ENCODE data around the gene TUBB4B.

TUBB4B gene

DNA sequence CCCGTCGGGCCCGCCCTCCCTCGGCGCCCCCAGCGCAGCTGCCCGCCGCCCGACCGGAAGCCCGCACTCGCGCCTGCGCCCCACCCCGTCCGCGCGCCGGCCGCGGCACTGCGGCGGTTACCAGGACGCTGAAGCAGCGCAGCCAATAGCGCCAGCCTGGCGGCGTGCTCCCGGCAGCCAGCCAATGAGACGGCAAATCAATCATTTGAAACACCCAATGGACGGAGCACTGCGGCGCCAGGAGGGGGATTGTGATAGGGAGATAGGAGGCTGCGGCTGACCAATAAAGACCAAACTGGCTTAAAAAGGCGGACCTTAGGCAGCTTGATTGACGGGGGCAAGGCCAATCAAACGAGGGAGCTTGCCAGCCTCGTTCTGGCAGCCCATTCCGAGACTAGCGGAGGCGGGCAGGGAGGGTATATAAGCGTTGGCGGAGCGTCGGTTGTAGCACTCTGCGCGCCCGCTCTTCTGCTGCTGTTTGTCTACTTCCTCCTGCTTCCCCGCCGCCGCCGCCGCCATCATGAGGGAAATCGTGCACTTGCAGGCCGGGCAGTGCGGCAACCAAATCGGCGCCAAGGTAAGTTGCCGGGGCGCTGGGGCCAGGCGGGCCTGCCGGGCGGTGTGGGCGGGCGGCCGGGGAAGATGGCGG lies at the start of gene TUBB4B:
Gene TUBB4B, plus strand, starts transcription at position 447 of the 649 bp plus-strand sequence. Its CDS starts 74 bp downstream, at position 521.
- FAIRE-seq (peak; percentile 99), DNase-seq (ENCODE audit: insufficient read length, low spot score) (peak; percentile 99)

DNA sequence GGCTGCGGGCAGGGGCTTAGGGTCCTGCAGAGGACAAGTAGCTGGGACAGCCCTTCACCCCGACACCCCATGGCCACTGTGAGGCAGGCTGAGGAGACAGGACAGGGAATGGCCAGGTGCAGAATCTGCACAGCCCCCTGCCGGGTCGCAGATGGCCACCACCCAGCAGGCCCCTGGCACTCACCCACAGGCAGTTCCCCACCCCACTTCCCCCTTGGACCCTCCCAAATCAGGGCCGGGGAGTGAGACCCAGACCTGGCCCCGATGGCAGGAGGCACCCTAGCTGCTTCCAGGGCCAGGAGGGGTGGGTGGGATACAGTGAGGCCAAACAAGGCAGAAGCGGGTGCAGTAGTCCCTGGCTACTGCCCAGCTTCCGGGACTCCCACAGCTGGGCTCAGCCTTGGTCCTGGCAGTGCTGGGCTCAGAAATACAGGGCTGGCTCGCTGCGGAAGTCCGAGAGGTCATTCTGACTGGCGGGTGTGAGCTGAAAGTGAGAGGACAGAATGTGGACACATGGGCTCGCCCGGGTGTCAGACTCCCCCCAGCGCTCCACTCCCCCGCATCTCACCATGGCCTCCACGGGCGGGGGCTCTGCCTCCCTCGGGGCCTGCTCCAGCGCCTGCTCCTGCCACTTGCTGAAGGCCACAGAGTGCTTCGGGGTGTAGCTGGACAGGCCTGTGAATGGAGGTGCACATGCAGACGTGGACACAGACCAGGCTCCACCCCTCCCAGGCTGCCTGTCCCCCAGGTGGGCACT lies 49.2 kb upstream of the TUBB4B start:
- DNase-seq (ENCODE audit: insufficient read length, low spot score) (no peak), FAIRE-seq (no peak)

DNA sequence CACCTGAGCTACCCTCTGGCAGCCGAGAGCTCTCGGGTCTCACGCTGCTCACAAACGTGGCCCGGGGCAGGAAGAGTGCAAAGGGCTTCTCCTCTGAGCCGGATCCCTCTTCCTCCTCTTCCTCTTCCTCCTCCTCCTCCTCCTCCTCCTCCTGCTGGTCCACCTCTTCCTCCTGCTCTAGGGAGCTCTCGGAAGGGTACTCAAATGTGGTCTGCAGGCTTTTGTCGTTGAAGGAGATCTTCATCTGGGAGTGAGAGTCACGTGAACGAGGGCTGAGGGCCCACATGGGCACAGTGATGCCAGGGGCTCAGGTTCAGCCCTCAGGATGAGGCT lies 48.7 kb upstream of the TUBB4B start:
- FAIRE-seq: no peak

DNA sequence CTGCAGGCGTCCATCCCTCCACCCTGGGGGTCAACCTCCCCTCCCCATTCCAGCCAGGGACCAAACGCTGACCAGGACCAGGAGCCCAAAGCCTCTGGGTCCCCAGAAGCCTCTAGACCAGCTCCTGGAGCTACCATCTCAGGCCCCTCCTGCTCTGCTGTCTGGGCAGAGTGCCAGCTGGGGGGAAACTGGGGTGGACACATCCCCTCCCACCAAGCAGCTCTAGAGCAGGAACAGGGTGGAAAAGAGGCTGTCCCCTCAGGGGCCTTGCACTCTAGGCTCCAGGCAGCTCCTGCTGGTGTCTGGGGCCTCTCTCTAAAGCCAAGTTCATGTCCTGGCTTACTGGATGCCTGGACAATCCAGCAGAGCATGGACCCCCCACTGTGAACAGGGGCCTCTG lies 48.2 kb upstream of the TUBB4B start:
- FAIRE-seq (no peak), DNase-seq (ENCODE audit: insufficient read length, low spot score) (no peak)

More for the DNA sequence above, 48.7 kb upstream of the TUBB4B start:
- DNase-seq (ENCODE audit: insufficient read length, low spot score): no peak

DNA sequence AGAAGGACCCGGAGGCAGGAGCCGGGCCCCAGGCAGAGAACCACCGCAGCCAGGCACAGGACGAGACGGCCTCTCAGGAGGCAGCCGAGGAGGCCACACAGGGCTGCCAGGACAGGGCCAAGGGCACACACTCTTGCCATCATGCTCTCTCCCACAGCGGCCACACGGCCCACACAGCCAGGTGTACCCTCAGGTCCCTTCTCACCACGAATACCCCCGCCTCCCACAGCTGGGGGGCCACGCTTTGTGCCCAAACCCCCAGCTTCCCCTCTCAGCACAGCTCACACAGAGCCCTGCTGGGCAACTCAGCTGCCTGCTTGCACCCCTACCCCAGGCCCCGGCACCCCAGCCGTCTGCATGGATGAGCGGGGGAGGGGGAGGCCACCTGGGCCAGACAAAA lies 47.3 kb upstream of the TUBB4B start:
- FAIRE-seq (no peak), DNase-seq (ENCODE audit: insufficient read length, low spot score) (no peak)

DNA sequence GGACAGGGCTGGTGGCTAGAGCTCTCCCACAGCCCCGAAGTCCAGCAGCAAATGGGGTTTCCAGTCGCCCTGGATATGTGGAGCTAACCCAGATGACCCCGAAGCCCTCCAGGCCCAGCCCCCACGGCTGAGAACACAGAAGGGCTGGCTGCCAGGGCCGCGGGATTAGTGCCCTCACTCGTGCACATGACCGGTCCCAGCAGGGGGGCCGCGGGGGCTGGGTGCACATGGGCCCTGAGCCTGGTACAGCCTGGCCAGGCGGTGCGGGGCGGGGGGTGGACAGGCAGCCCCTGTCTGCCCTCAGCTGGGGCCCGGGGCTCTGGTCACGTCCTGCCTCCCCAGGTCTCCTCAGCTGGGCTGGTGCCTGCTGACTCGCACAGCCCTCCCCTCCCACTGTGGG lies 46.7 kb upstream of the TUBB4B start:
- FAIRE-seq (no peak), DNase-seq (ENCODE audit: insufficient read length, low spot score) (no peak)

DNA sequence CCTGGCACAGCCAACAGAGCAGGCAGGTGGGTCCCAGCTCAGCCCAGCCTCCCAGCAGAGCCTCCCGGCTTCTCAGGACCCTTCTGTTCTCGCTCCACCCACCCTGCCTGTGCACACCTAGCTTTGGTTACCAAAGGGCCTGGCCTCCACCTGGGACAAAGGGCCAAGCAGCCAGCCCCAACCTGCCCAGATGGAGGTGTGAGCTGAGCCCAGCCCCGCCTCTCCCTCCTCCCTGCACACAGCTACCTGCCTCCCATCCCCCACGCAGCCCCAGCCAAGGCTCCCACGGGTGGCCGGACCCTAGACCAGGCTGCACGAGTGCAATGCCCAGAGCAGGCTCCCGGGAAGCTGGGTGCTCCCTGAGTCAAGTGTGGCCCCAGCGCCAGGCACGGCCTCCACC lies 46.2 kb upstream of the TUBB4B start:
- DNase-seq (ENCODE audit: insufficient read length, low spot score) (no peak), FAIRE-seq (no peak)

DNA sequence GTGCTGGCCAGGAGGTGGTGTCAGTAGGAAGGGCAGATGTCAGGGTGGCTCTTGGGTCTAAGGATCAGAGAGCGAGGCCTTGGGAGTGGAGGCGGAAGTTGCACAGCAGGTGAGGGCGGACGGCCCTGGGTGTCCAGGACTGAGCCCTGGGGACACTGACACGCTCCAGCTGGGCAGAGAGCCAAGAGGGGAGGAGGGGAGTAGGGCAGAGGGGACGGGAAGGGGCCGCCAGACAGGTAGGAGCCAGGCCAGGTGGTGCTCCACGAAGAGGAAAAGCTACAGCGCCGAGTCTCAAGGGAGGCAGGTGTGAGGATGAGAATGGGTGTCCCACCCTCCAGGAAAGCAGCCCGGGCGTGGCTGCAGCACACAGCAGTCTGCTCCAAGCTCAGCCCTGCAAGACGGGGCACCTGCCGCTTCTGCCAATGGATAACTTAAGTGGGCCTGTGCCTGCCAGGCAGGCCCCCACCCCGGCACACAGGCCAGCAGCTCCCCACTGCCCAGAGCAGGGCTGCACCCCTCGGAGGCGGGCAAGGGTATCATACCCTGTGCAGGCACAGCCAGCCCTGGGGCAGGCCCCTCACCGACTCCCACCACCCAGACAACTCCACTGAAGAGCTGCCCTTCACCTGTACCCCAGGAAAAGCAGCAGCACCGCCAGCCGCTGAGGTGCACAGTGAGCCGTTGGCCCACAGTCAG lies 45.4 kb upstream of the TUBB4B start:
- no peak for FAIRE-seq
- DNase-seq (ENCODE audit: insufficient read length, low spot score): no peak

DNA sequence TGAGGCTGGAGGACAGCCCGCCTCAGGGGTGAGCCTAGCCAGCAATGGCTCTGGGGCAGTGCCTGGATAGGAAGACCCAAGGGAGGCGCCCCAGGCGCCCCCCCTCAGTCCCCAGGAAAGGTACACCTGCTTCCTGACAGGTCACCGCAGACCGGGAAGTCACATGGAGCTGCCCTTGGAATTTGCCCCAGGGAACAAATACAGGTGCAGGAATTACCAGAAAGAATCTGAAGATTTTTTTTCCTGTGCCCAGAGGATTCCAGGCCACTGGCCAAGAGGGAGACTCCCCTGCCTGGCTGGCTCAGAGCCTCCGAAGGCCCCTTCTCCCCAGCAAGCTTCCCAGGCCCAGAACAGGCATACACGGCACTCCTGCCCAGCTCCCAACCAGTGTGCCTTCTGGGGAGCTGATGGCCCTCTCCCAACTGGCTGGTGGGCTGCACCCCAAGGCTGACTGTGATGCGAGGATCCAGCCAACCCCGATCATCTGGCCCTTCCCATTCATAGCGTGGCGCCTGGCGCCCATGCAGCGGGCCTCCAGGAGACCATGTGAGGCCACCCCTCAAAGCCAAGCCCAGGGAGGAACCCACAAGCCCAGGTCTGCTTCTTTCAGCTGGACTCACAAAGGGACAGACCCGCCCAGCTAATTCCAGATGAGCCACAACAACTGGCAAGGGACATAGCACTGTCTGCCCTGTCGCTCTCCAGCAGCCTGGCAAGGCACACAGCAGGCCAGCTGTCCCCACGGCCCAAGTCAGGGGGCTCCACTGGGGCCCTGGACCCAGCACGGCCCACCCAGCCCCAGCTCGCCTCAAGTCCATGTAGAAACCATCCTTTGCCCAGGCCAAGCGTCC lies 42.8 kb upstream of the TUBB4B start:
- DNase-seq (ENCODE audit: insufficient read length, low spot score): no peak
- no peak for FAIRE-seq

DNA sequence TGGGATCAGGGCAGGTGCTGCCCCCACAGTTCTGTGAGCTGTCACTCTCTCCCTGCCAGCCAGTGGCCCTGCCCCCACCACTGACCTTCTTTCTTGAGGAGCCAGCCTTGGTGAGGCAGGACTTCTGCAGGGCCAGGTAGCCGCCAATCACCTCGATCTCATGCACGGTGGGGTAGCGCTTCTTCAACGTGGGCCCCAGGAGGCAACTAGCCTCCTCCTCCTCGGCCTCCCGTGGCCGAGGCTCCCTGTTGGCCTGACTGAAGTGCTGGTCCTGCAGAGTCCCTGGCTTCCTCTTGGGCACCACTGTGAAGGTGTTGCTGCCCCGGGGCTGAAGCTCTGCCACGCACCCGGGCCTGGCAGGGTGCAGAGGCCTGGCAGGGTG lies 42.2 kb upstream of the TUBB4B start:
- FAIRE-seq (no peak), DNase-seq (ENCODE audit: insufficient read length, low spot score) (no peak)

DNA sequence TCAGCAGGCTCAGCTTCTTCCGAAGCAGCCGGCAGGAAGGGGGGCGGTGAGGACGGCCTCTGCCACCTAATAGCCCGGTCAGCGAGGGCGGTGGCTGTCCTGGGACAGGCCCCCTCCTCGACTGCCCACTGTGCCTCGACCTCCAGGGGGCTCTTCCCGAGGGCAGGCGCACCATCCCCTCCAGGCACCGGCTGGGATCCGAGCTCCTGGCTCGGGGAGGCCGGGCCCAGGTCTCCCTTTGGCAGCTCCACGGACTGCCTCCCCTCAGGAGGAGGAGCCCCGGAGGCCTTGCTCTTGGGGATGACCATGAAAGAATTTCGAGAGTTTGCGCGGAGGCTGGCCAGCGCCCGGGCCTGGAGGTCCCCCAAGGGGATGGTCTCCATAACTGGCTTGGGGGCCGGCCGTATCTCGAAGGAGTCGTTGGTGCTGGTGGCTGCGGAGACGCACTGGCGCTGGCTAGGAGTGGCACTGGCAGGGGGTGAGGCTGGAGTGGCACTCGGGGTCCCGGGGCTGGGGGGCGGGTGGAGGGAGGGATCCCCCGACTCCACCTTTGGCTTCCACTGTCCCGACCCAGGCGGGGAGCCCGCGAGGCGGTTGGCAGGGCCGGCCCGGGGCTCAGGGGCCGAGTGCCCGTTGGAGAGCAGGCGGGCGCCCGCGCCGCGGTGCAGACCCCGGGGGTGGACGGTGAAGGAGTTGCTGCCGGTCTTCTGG lies 41.5 kb upstream of the TUBB4B start:
- DNase-seq (ENCODE audit: insufficient read length, low spot score): no peak
- FAIRE-seq: no peak

DNA sequence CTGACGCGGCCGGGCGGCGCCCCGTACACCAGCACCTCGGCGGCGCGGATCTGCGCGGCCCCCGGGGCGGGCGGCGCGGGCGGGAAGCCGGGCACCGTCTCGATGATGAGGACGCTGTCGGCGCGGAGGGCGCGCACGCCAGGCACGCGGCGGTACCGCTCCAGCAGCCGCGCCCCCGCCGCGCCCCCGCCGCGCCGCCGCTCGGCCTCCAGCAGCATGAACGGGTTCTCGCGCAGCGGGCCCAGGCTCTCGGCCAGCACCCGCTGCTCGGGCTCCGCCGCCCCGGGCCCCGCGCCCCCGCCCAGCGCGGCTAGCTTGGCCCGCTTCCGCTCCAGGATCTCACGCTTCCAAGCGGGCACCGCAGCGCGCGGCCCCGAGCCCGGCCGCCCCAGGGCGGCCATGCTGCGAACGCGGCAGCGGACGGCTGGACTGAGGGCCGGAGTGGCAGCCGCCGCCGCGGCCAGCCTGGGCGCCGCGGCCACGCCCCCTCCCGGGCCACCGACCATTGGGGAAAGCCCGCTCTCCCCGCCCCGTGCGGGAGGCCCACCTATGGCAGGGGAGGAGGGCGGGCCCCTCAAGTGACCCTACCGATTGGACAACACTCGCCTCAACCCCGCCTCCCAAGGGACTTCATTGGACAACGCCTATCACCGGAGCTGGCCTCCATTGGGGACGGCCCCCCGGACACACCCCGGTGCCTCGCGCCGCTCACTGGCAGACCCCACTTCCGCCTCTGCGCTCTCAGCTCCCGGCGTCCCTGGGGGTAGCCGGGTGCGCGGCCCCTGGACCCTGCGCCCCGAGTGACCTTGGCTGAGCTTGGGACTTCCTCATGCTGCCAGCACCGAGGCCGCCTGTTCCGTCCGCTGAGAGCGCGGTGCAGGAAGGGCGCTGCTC lies 40.5 kb upstream of the TUBB4B start, which contains the start of gene TPRN:
Gene TPRN, minus strand, starts transcription at position 431 of the 894 bp plus-strand sequence. Its CDS starts 30 bp downstream, at position 401.
- DNase-seq (ENCODE audit: insufficient read length, low spot score) (peak; percentile 99), FAIRE-seq (peak; percentile 86)

DNA sequence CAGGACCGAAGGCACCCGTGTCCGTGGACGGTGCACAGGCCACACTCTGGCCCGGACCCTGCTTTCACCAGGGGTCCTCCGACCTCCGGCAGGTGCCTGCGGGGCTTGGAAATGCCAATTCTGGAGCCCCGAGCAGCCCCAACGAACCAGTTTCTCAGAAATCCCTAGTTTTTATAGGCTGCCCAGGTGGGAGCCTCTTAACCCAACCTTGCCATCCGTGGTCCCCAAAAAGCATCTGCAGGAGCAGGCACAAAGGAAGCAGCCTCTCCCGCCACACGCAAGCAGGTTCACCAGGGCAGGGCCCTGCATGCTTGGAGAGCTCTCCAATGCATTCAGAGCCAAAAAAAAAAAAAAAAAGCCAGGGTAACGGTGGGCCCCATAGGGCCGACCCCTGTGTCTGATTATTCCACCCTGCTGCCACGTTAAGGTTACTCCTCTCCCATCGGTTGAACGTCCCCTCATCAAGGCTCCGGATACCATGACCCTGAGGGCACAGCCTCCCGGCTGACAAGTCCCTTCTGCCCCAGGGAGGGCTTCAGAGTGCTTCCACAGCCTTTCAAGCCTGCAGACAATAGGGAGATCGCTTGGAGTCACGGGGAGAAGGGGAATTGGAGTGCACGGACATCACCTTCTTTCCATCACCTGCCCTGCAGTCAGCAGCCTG lies 39.8 kb upstream of the TUBB4B start:
- DNase-seq (ENCODE audit: insufficient read length, low spot score): no peak

DNA sequence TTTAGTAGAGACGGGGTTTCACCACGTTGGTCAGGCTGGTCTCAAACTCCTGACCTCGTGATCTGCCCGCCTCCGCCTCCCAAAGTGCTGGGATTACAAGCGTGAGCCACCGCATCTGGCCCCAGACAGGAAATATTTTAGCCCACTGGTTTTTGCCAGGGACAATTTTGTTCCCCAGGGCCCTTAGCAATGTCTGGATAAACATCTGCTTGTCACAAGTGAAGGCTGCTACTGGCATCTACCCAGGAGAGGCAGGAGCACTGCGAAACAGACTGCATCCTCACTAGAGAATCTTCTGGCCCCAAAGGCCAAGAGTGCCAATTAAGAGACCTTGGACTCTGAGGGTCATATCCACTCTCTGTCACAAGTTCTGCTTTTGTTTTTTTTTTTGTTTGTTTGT lies 38.1 kb upstream of the TUBB4B start:
- FAIRE-seq (no peak), DNase-seq (ENCODE audit: insufficient read length, low spot score) (no peak)

More for the DNA sequence above, 39.8 kb upstream of the TUBB4B start:
- no peak for FAIRE-seq

DNA sequence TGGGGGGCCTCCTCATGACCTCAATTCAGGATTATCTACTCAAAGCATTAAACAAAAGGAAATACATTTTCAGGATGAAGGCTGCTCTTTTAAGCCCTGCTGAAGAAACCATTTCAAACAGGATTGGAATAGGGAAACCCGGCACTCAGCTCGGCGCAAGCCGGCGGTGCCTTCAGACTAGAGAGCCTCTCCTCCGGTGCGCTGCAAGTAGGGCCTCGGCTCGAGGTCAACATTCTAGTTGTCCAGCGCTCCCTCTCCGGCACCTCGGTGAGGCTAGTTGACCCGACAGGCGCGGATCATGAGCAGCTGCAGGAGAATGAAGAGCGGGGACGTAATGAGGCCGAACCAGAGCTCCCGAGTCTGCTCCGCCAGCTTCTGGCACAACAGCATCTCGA lies 36.4 kb upstream of the TUBB4B start:
- no peak for DNase-seq (ENCODE audit: insufficient read length, low spot score)
- no peak for FAIRE-seq

DNA sequence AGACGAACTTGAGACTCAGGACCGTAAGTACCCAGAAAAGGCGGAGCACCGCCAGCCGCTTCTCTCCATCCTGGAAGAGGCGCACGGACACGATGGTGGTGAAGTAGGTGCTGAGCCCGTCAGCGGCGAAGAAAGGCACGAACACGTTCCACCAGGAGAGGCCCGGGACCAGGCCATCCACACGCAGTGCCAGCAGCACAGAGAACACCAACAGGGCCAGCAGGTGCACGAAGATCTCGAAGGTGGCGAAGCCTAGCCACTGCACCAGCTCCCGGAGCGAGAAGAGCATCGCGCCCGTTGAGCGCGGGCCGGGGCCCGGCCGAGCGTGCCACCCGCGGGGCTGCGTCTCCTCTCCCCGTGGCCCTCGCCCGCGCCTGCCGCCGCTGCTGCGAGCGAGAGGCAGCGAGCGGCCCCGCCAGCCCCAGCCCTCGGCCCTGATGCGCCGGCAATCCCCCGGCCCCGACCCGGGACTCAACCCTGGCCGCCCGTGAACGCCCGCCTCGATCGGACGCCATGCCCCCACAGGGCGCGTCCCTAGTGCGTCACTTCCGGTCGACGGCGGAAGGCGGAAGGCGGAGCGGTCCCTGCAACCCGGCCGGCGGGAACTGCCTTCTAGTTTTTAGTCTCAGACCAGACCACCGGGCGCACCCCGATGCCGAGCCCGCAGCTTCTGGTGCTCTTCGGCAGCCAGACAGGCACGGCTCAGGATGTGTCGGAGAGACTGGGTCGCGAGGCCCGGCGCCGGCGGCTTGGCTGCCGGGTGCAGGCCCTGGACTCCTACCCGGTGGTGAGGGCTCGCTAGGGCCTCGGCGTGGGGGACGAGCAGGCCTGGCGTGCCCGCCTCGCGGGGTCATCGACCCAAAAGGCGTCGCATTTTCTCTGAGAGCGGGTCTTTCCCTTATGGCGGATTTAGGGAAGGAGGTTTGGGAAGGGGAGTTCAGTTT lies 35.7 kb upstream of the TUBB4B start, which contains the start of the genes NDOR1 and TMEM203:
Gene NDOR1, plus strand, starts transcription at position 575 of the 944 bp plus-strand sequence. Its CDS starts 78 bp downstream, at position 653.
Gene TMEM203, minus strand, starts transcription at position 523 of the 944 bp plus-strand sequence. Its CDS starts 234 bp downstream, at position 289.
- DNase-seq (ENCODE audit: insufficient read length, low spot score): peak; percentile 85
- FAIRE-seq: peak; percentile 48

DNA sequence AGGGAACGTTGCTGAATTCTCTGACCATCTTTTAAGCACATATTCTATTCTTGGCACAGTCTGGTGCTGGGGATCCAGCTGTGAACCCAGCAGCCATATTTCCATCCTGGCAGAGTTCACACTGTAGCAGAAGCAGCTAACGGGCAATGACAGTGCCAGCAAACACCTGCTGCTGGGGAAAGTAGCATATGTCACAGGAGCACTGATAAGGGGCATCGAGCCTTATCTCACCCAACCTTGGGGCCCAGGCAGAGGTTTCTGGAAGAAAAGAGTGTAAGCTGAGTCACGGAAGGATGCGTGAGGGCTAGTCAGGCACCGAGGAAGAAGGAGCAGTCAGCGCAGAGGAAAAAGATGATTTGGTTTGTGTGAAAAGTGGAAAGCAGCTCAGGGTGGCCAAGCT lies 34.5 kb upstream of the TUBB4B start:
- DNase-seq (ENCODE audit: insufficient read length, low spot score) (no peak), FAIRE-seq (no peak)
